SIG-M5 (cell line): ENCODE results near the gene PKP3.
"Not testable (repeated sequence)": the region's sequence is repeated elsewhere in the genome, so short reads cannot be mapped to it uniquely, and the experiment has no call there.

Experiments
- DNase-seq: peaks from one replicate; lab custom pipeline; 2025; lab: John Stamatoyannopoulos, UW

The PKP3 gene

GRCh38 chr11:412641-413119 is 18.7 kb downstream of the PKP3 start:
- no peak for DNase-seq

- DNase-seq = no peak
These were observed 19.4 kb downstream of the PKP3 start for GRCh38 chr11:413120-414081.

GRCh38 chr11:414318-414857 is 20.4 kb downstream of the PKP3 start:
- no peak for DNase-seq

- DNase-seq = no peak
These were observed 21.6 kb downstream of the PKP3 start for GRCh38 chr11:415640-416041.

- DNase-seq = no peak
These were observed 22.2 kb downstream of the PKP3 start for GRCh38 chr11:416051-416756.

- no peak for DNase-seq
These were observed 23.0 kb downstream of the PKP3 start for GRCh38 chr11:416757-417621.

- no peak for DNase-seq
These were observed 23.8 kb downstream of the PKP3 start for GRCh38 chr11:417652-418342.

- DNase-seq = no peak
These were observed 24.6 kb downstream of the PKP3 start for GRCh38 chr11:418343-419247.

GRCh38 chr11:419248-420005 is 25.4 kb downstream of the PKP3 start:
- DNase-seq = no peak

- no peak for DNase-seq
These were observed 26.3 kb downstream of the PKP3 start for GRCh38 chr11:420054-420910.

- DNase-seq = no peak
These were observed 26.9 kb downstream of the PKP3 start for GRCh38 chr11:420911-421321.

GRCh38 chr11:422249-422656 is 28.2 kb downstream of the PKP3 start:
- DNase-seq = no peak

GRCh38 chr11:424232-424631 is 30.2 kb downstream of the PKP3 start:
- DNase-seq = no peak

- not testable (repeated sequence) for DNase-seq
These were observed 30.8 kb downstream of the PKP3 start for GRCh38 chr11:424766-425165.

- DNase-seq = no peak
These were observed 31.3 kb downstream of the PKP3 start for GRCh38 chr11:425301-425700.

GRCh38 chr11:426851-427250 is 32.8 kb downstream of the PKP3 start:
- no peak for DNase-seq

- no peak for DNase-seq
These were observed 34.3 kb downstream of the PKP3 start for GRCh38 chr11:428295-428694.

- DNase-seq = no peak
These were observed 35.4 kb downstream of the PKP3 start for GRCh38 chr11:429391-429790.
